CD4-positive, alpha-beta T cell treated with Interleukin-17A for 1 hour (primary cell): ENCODE data around the gene ARAP1.
A peak's percentile ranks its signal among the peaks of the same experiment; 100 is the strongest.

Experiments used
- DNase-seq: peaks from one replicate; pipeline ENCODE4 v3.0.0-alpha.2; 2020

Gene ARAP1

GRCh38 chr11:72681226-72682153, 70.7 kb downstream of the ARAP1 start:
- no peak for DNase-seq

GRCh38 chr11:72680624-72681158, 71.5 kb downstream of the ARAP1 start:
- no peak for DNase-seq

DNA sequence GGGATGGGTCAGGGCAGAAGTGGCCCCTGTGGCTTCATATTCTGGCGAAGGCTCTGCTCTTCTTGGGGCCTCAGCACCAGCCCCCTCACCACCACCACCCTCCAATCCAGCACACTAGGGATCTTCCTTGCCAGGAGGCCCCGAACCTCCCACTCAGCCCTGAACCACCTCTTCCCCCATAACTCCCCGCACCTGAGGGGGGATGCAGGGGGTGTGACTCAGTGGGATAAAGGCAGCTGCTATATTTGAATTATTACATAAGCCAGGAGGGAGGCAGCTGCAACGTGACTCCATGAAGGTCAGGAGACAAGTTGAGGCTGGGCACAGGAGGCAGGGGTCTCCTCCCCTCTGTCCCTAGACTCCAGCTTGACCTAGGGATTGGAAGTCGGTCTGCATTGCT, 72.3 kb downstream of the ARAP1 start:
- DNase-seq: no peak

DNA sequence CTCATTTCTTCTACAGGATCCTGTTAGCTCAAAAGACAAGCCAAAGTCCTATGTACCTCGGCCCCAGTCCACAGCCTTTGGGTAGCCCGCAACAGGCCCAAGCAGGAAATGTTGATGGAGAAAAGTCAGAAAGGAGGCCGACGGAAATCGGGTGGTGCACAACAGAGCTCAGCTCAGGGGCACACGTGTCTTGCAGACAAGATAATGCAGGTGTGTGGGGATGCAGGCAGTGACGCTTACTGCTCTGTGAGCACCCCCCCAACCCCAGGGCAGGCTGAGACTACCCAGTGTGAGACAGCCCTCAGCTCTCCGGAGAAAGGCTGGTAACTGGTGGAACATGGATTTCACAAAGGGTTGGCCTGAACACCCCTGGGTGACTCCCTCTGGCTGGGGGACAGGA, 73.7 kb downstream of the ARAP1 start:
- no peak for DNase-seq

GRCh38 chr11:72676861-72677341, 75.3 kb downstream of the ARAP1 start:
- DNase-seq: peak; percentile 59

DNA sequence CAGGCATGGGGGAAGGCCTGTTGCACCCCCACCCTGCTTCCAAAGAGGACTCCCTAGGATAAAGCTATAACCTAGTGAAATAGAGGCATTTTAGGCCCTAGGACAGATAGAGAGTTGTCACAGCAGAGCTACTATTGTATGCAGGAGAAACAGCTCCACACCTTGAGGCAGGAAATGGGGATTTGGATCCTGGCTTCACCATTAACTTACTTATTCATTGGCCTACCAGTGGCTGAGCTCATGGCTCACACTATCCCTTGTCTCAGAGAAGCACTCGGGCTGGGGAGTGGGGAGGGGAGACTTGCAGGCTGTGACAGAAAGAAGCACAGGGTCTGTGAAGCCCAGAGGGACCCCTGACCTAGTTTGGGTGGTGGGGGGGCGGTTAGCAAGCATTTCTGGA, 77.0 kb downstream of the ARAP1 start:
- DNase-seq: no peak

DNA sequence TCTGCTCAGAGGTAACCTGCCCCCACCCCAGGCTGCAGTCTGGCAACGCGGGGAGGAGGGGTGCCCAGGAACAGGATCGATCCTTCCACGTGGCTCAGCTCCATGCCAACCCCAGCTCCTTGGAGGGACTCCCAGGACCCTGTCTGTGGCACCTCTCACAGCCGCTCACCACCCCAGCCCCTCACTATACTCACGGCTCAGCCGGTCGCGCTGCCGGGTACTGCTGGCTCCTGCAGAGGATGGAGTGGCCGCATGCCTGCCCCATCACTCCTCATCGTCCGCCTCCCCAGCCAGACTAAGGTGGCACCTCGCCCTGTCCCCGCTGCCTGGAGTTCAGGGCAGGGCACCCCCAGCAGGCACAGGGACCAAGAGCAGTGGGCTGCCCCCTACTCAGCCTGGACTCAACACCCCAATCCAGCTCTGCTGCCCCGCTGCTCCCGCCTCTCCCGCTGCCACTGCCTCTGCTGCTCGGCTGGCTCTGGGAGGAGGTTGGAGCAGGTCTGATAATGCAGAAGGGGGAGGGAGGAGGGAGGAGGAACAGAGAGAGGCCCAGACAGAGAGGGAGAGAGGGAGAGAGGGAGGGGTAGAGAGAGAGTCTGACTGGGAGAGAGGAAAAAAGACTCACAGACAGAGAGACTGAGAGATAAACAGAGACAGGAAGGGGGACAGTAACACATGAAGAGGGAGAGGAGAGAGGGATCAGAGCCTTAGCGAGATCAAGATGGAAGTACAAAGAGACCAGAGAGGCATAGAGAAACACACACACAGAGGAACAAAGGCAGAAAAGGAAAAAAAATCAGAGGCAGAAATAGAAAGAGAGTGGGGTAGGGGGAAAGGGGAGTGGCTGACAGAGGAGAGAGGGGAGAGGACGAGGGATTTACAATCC, 78.0 kb downstream of the ARAP1 start, which contains the start of gene PDE2A:
TSS of gene PDE2A (minus strand) at position 480 of the 886 bp plus-strand sequence. CDS start at position 265, 215 bp downstream.
- DNase-seq: no peak

- DNase-seq: no peak
These were observed 78.8 kb downstream of the ARAP1 start for GRCh38 chr11:72673284-72673942.

DNA sequence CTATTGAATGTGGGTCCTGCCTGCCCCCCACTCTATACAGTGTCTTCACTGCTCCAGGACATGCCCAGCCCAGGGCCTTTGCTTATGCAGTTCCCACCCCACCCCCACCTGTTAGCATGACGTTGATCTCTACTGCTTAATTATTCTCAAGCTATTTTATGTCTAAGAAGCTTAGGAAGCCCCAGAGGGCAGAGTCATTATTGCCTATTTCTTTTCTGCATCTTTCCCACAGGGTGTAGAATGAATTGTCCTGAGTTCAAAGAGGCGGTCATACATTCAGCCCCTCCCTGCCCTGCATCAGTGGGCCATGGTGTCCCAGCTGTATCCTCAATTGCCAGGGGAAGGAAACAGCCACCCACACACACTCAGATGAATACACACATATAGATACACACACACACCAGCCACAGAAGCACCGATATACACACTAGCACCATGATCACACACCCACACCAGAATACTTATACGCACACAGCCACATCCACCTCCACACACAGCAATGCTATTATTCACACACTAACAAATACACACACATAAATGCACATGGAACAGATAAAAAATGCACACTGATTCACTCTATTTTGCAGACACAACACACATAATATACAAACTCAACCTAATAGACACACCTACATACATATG, 79.5 kb downstream of the ARAP1 start:
- no peak for DNase-seq

DNA sequence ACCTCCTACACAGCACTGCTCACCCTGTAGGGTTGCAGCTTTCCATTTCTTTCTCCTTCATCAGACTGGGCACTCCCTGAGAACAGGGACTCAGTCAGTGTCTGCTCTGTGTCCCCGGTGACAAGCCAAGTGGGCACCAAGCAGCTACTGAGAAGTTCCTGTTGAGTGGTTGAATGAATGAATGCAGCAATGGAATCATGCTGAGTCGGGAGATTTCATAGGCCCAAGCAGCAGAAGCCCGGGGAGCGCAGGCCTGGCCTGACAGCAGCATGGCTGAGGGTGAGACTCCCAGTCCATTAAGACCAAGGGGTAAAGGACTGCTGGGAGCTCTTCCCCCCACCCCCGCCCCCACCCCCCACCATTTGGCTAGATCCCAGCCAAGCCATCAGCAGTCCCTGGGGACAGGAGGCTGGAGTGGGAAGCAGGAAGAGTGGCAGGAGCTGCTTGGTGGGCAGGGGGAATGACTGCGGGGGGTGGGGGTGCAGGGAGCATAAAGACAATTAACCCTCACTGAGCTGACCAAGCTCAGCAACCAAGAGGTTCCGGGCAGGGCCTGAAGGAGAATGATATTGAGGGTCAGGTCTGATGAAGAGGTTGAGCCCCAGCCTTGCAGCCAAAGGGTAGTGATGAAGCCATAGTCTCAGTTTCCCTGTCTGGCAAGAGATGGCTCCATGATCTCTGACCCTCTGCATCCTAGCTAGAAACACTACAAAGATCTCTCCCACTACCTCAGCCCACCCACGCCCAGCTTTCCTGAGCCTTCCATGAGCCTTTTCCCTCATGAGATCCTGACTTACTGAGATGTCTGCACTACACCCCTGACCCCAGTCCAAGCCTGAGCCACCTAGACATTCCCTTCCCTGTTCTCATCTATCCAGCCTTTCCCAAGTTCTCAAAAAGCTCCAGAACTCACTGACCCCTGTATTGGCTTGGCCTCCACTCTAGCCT, 80.8 kb downstream of the ARAP1 start:
- DNase-seq: no peak

DNA sequence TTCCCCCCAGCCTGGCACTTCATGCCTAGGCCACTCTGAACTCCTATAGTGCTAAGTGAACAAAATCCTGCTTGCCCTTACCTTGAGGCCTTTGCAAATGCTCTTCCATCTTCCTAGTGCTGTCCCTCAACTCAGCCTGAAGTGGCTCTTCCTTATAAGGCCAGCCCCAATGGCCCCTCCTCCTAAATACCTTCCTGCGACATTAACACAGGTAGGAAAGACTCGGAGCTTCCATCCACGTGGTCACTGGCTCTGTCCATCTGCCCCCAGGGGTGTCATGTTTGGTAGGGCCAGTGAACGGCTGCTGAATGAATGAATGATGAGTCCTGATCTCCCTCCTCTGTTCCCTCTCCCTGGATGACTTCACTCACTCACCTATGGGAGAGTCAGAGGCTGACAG, 82.2 kb downstream of the ARAP1 start:
- DNase-seq: no peak

DNA sequence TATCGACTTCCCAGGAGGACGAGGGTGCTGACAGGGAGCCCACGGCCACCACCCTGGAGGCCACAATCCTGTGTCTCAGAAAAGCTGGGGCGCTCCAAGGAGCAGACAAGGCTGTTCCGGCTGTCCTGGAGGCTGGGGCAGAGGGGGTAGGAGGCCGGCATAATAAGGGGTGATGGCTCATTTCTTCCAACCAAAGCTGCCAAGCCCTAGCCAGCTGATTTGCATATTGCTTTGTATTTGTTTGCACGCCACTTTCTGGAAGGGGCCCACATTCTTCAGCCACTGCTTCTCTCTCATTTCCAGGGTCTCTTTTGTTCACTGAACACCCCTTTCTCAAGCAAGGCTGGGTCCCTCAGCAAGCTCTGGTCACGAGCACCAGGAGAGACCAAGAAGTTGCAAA, 82.7 kb downstream of the ARAP1 start:
- no peak for DNase-seq

DNA sequence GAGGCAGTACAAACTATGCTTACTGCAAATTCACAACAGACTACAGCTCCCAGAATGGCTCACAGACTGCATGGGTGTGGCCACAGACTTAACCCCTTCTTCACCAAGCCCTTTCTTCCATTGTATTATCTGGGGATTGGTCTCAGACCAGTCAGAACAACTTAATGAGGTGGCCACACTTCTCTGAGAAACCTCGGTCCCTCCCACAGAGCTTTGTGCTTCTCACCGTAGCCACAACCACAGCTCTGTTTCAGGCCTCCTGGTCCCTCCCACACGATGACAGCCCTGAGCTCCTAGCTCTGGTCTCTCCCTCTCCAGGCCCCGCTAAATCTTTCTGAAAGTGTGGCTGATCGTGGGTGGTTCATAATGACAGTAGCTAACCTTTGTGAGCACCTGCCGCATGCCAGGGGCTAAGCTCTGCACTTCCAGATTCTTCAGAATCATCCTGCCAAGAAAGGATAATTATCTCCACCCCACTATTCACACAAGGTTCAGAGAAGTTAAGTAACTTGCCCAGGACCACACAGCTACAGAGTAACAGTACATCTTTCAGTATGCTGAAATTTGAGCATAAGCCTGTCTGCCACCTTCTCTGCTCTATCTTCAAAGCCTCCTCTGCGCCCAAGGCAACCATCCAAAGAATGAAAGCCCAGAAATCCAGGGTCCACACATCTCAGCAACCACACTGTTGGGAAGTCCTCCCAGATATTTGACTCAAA, 83.4 kb downstream of the ARAP1 start:
- DNase-seq: no peak

DNA sequence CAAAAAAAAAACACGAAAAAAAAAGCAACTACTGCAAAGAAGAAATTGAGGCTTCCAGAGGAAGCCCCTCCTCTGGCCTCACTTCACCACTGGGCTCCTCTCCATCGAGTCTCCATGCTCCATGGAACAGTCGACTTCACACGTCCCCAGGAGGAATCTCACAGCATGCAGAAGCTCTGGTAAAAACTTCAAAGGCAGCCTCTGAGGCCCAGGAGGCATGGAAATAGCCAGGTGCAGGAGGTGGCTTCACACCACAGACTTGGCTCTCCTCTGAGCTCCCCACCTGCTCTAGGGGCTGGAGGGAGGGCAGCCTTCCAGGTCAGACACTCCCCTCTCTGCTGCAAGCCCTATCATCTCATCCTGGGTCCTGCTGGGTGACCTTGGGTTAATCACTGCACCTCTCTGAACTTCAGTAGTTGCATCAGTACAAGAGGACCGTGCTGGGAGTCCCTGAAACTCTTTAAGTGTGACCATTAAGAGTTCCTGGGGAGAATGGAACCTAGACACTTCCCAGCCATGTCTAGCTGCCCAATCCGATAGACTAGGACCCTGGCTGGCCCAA, 86.2 kb downstream of the ARAP1 start:
- DNase-seq: no peak

- no peak for DNase-seq
These were observed 90.2 kb downstream of the ARAP1 start for GRCh38 chr11:72662036-72662435.

- DNase-seq: no peak
These were observed 90.7 kb downstream of the ARAP1 start for GRCh38 chr11:72661486-72661885.

GRCh38 chr11:72658989-72659640, 93.1 kb downstream of the ARAP1 start:
- DNase-seq: no peak

DNA sequence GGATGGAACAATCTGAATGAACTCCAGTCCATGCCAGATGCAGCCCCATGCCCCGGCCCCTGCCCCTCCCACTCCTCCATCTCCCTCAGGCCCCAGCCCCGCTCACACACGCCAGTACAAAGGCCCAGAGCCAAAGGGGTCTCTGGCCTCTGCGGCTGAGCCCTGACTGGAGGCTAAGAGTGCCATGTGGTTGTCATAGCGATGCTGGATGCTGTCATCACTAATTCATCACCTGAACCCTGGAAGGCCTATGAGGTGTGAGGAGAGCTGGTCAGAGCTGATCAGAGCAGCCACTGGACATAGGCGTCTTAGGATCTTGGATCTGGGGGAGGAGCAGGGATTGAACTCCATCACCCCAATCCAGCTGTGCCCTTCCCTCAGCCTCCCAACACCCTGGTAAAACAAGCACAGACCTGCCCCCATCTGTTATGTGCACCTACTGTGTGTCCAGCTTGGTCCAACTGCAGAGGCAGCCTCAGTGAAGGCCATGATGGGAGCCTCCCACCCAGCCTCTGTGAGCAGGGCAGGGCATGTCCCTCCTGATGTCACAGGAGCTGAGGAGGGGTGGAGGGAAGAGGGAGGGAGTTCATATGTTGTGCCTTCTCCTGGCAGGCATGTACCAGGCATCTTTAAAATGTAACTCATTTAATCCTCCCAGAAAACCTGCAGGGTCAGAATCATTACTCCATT, 94.7 kb downstream of the ARAP1 start:
- no peak for DNase-seq
